Glomerular visceral epithelial cell (primary cell): ENCODE results near the gene OSER1.
A peak's percentile ranks its signal among the peaks of the same experiment; 100 is the strongest.

ENCODE experiments used
- DNase-seq: peaks from one replicate; pipeline ENCODE4 v3.0.0-alpha.2; 2016; ENCODE audit errors: extremely low spot score

Gene OSER1

GRCh38 chr20:44224637-44225036, 14.1 kb upstream of the OSER1 start:
- DNase-seq, result no peak

- no peak for DNase-seq
Measured at GRCh38 chr20:44223721-44224120, 13.2 kb upstream of the OSER1 start.

- no peak for DNase-seq
Measured at GRCh38 chr20:44222633-44223368, 12.2 kb upstream of the OSER1 start.

GRCh38 chr20:44222027-44222426, 11.5 kb upstream of the OSER1 start:
- no peak for DNase-seq

- DNase-seq, result no peak
Measured at GRCh38 chr20:44221368-44221954, 10.9 kb upstream of the OSER1 start.

GRCh38 chr20:44219791-44220190, 9.2 kb upstream of the OSER1 start:
- no peak for DNase-seq

- no peak for DNase-seq
Measured at GRCh38 chr20:44219170-44219730, 8.7 kb upstream of the OSER1 start.

- DNase-seq, result no peak
Measured at GRCh38 chr20:44218446-44218845, 7.9 kb upstream of the OSER1 start.

GRCh38 chr20:44217342-44218092, 6.9 kb upstream of the OSER1 start:
- peak; percentile 83 for DNase-seq

- peak; percentile 72 for DNase-seq
Measured at GRCh38 chr20:44215125-44215524, 4.6 kb upstream of the OSER1 start.

GRCh38 chr20:44212792-44213191, 2.2 kb upstream of the OSER1 start:
- no peak for DNase-seq

- peak; percentile 21 for DNase-seq
Measured at GRCh38 chr20:44211177-44212039, 837 bp upstream of the OSER1 start.

GRCh38 chr20:44209686-44210405, 725 bp downstream of the OSER1 start:
- peak; percentile 45 for DNase-seq

- DNase-seq, result peak; percentile 25
Measured at GRCh38 chr20:44208770-44209169, 1.8 kb downstream of the OSER1 start.

- no peak for DNase-seq
Measured at GRCh38 chr20:44208165-44208564, 2.4 kb downstream of the OSER1 start.

GRCh38 chr20:44207126-44207723, 3.3 kb downstream of the OSER1 start:
- no peak for DNase-seq

- DNase-seq, result no peak
Measured at GRCh38 chr20:44206132-44206531, 4.4 kb downstream of the OSER1 start.

GRCh38 chr20:44204832-44205215, 5.7 kb downstream of the OSER1 start:
- no peak for DNase-seq

- DNase-seq, result peak; percentile 77
Measured at GRCh38 chr20:44204156-44204831, 6.3 kb downstream of the OSER1 start.

- no peak for DNase-seq
Measured at GRCh38 chr20:44203161-44203560, 7.4 kb downstream of the OSER1 start.
